HG03469 (cell line): ENCODE data around the gene CEP135.
A peak's percentile ranks its signal among the peaks of the same experiment; 100 is the strongest.
"Not testable (repeated sequence)": the region's sequence is repeated elsewhere in the genome, so short reads cannot be mapped to it uniquely, and the experiment has no call there.

Source experiments
- ATAC-seq: cut with Tn5 transposase; IDR thresholded peaks from one replicate; pipeline ENCODE4 v1.9.1; 2021; ENCODE audit warnings: mild to moderate bottlenecking, moderate library complexity, moderate number of reproducible peaks; ENCODE audit not compliant: unreplicated experiment

Gene CEP135

GRCh38 chr4:55948726-55949481, at the start of gene CEP135:
Gene CEP135, plus strand, starts transcription at chr4:55948945. Its CDS starts 3,186 bp downstream, at chr4:55952131.
- ATAC-seq = peak; percentile 73

- ATAC-seq = no peak
Observed at GRCh38 chr4:55902677-55903076, 46.1 kb upstream of the CEP135 start.

GRCh38 chr4:55903577-55903976, 45.2 kb upstream of the CEP135 start:
- ATAC-seq = no peak

GRCh38 chr4:55904576-55904975, 44.2 kb upstream of the CEP135 start:
- no peak for ATAC-seq

GRCh38 chr4:55906323-55906722, 42.4 kb upstream of the CEP135 start:
- ATAC-seq = no peak

GRCh38 chr4:55906989-55907388, 41.8 kb upstream of the CEP135 start:
- ATAC-seq = no peak

- no peak for ATAC-seq
Observed at GRCh38 chr4:55907469-55907868, 41.3 kb upstream of the CEP135 start.

- no peak for ATAC-seq
Observed at GRCh38 chr4:55910140-55910539, 38.6 kb upstream of the CEP135 start.

GRCh38 chr4:55912249-55912648, 36.5 kb upstream of the CEP135 start:
- ATAC-seq = no peak

GRCh38 chr4:55920571-55920970, 28.2 kb upstream of the CEP135 start:
- ATAC-seq = no peak

- no peak for ATAC-seq
Observed at GRCh38 chr4:55921093-55921492, 27.7 kb upstream of the CEP135 start.

- ATAC-seq = no peak
Observed at GRCh38 chr4:55925241-55925640, 23.5 kb upstream of the CEP135 start.

GRCh38 chr4:55926610-55927009, 22.1 kb upstream of the CEP135 start:
- ATAC-seq = no peak

GRCh38 chr4:55927803-55928437, 20.8 kb upstream of the CEP135 start:
- ATAC-seq = no peak

GRCh38 chr4:55928846-55929245, 19.9 kb upstream of the CEP135 start:
- ATAC-seq = no peak

- no peak for ATAC-seq
Observed at GRCh38 chr4:55931043-55931442, 17.7 kb upstream of the CEP135 start.

GRCh38 chr4:55931833-55932232, 16.9 kb upstream of the CEP135 start:
- no peak for ATAC-seq

GRCh38 chr4:55932511-55932910, 16.2 kb upstream of the CEP135 start:
- ATAC-seq = no peak

GRCh38 chr4:55933611-55934010, 15.1 kb upstream of the CEP135 start:
- no peak for ATAC-seq

GRCh38 chr4:55935907-55936306, 12.8 kb upstream of the CEP135 start:
- ATAC-seq = not testable (repeated sequence)

GRCh38 chr4:55938481-55938880, 10.3 kb upstream of the CEP135 start:
- ATAC-seq = no peak

- ATAC-seq = no peak
Observed at GRCh38 chr4:55939421-55939820, 9.3 kb upstream of the CEP135 start.
